ENCODE measurements around the gene TASP1. TPM values are rescaled to one million over a fixed set of nuclear protein-coding genes. Genes with fewer than 3 reads are reported as not detected.
"Not testable (repeated sequence)": the region's sequence is repeated elsewhere in the genome, so short reads cannot be mapped to it uniquely, and the experiment has no call there.

TASP1 gene
- total RNA-seq, 2 experiments from 2014 or later, result 9.5 to 10.5 TPM

GRCh38 chr20:13626724-13627123 lies 12.0 kb downstream of the TASP1 start:
- H3K9me3 Mint-ChIP-seq, result no peaks in the 10 kb centered on the region
- H3K4me1 Mint-ChIP-seq, result no peaks in the 10 kb centered on the region
- no peak overlapping the region for H3K4me3 Mint-ChIP-seq
- ChIA-PET CTCF (no interaction called here), POLR2A (no interaction called here)
- H3K27ac Mint-ChIP-seq, result no peak overlapping the region
- DNase-seq, result no peak
- no peaks in the 10 kb centered on the region for H3K27me3 Mint-ChIP-seq
- peaks cover 14% of the 10 kb centered on the region for H3K36me3 Mint-ChIP-seq (ENCODE audit: low read depth)

- no peak overlapping the region for H3K4me3 Mint-ChIP-seq
- no peaks in the 10 kb centered on the region for H3K27me3 Mint-ChIP-seq
- ChIA-PET CTCF (no interaction called here), POLR2A (interaction anchor here (0.6 kb wide), 1 partner anchor 160 kb away, joined by 3 read pairs; no protein-coding TSS in a partner anchor)
- no peak for DNase-seq
- H3K36me3 Mint-ChIP-seq (ENCODE audit: low read depth), result peaks cover 14% of the 10 kb centered on the region
- H3K9me3 Mint-ChIP-seq, result no peaks in the 10 kb centered on the region
- H3K4me1 Mint-ChIP-seq, result no peaks in the 10 kb centered on the region
- H3K27ac Mint-ChIP-seq, result no peak overlapping the region
These were observed 13.3 kb downstream of the TASP1 start for GRCh38 chr20:13625304-13625979.

- H3K27ac Mint-ChIP-seq; H3K4me1 Mint-ChIP-seq; DNase-seq; H3K27me3 Mint-ChIP-seq; H3K9me3 Mint-ChIP-seq; H3K4me3 Mint-ChIP-seq; H3K36me3 Mint-ChIP-seq (ENCODE audit: low read depth); POLR2A ChIA-PET: not testable (repeated sequence)
- CTCF ChIA-PET, result interaction anchor here (0.5 kb wide), 1 partner anchor 18 kb away, joined by 4 read pairs; no protein-coding TSS in a partner anchor
These were observed 19.3 kb downstream of the TASP1 start for GRCh38 chr20:13619415-13619814.

- H3K36me3 Mint-ChIP-seq (ENCODE audit: low read depth); CTCF ChIA-PET; DNase-seq; POLR2A ChIA-PET; H3K27ac Mint-ChIP-seq; H3K27me3 Mint-ChIP-seq; H3K4me1 Mint-ChIP-seq; H3K9me3 Mint-ChIP-seq; H3K4me3 Mint-ChIP-seq: not testable (repeated sequence)
These were observed 20.3 kb downstream of the TASP1 start for GRCh38 chr20:13618456-13618855.

- H3K27me3 Mint-ChIP-seq; H3K4me3 Mint-ChIP-seq; H3K4me1 Mint-ChIP-seq; H3K36me3 Mint-ChIP-seq (ENCODE audit: low read depth); H3K9me3 Mint-ChIP-seq; DNase-seq; CTCF ChIA-PET; H3K27ac Mint-ChIP-seq; POLR2A ChIA-PET: not testable (repeated sequence)
These were observed 21.1 kb downstream of the TASP1 start for GRCh38 chr20:13617585-13617984.

- H3K27ac Mint-ChIP-seq; H3K27me3 Mint-ChIP-seq; POLR2A ChIA-PET; H3K4me1 Mint-ChIP-seq; CTCF ChIA-PET; DNase-seq; H3K36me3 Mint-ChIP-seq (ENCODE audit: low read depth); H3K4me3 Mint-ChIP-seq; H3K9me3 Mint-ChIP-seq: not testable (repeated sequence)
These were observed 22.0 kb downstream of the TASP1 start for GRCh38 chr20:13616713-13617112.

- peaks cover 5% of the 10 kb centered on the region for H3K36me3 Mint-ChIP-seq (ENCODE audit: low read depth)
- H3K9me3 Mint-ChIP-seq, result no peaks in the 10 kb centered on the region
- no peaks in the 10 kb centered on the region for H3K27me3 Mint-ChIP-seq
- H3K27ac Mint-ChIP-seq, result no peak overlapping the region
- POLR2A ChIA-PET, result no interaction called here
- H3K4me3 Mint-ChIP-seq, result no peak overlapping the region
- CTCF ChIA-PET, result interaction anchor here (1.1 kb wide), 1 partner anchor 20 kb away, joined by 3 read pairs; no protein-coding TSS in a partner anchor
- no peaks in the 10 kb centered on the region for H3K4me1 Mint-ChIP-seq
- no peak for DNase-seq
These were observed 24.8 kb downstream of the TASP1 start for GRCh38 chr20:13613917-13614316.

GRCh38 chr20:13611611-13612125 lies 27.1 kb downstream of the TASP1 start:
- POLR2A ChIA-PET, result interaction anchor here (0.6 kb wide), 1 partner anchor 115 kb away, joined by 4 read pairs; no protein-coding TSS in a partner anchor
- Mint-ChIP-seq H3K4me3 (no peak overlapping the region), H3K27me3 (no peaks in the 10 kb centered on the region), H3K27ac (no peak overlapping the region), H3K9me3 (no peaks in the 10 kb centered on the region), H3K36me3 (ENCODE audit: low read depth) (peaks cover 10% of the 10 kb centered on the region), H3K4me1 (no peaks in the 10 kb centered on the region)
- CTCF ChIA-PET, result interaction anchor here (0.6 to 1.5 kb wide), 2 partner anchors 97 to 181 kb away, joined by 3 read pairs; no protein-coding TSS in a partner anchor
- no peak for DNase-seq

- Mint-ChIP-seq H3K4me1 (no peaks in the 10 kb centered on the region), H3K4me3 (no peak overlapping the region), H3K9me3 (no peaks in the 10 kb centered on the region), H3K36me3 (ENCODE audit: low read depth) (peaks cover 13% of the 10 kb centered on the region), H3K27ac (no peak overlapping the region), H3K27me3 (no peaks in the 10 kb centered on the region)
- ChIA-PET CTCF (interaction anchor here (1.5 kb wide), 1 partner anchor 183 kb away, joined by 3 read pairs; no protein-coding TSS in a partner anchor), POLR2A (no interaction called here)
- no peak for DNase-seq
These were observed 28.5 kb downstream of the TASP1 start for GRCh38 chr20:13610184-13610583.

- no peak overlapping the region for H3K4me3 Mint-ChIP-seq
- H3K27me3 Mint-ChIP-seq, result no peaks in the 10 kb centered on the region
- H3K36me3 Mint-ChIP-seq (ENCODE audit: low read depth), result peaks cover 13% of the 10 kb centered on the region
- ChIA-PET CTCF (interaction anchor here (0.6 kb wide), 1 partner anchor 347 kb away, joined by 3 read pairs; no protein-coding TSS in a partner anchor), POLR2A (no interaction called here)
- no peak for DNase-seq
- H3K9me3 Mint-ChIP-seq, result no peaks in the 10 kb centered on the region
- no peak overlapping the region for H3K27ac Mint-ChIP-seq
- H3K4me1 Mint-ChIP-seq, result no peaks in the 10 kb centered on the region
These were observed 30.7 kb downstream of the TASP1 start for GRCh38 chr20:13608066-13608465.

- H3K36me3 Mint-ChIP-seq (ENCODE audit: low read depth); H3K4me3 Mint-ChIP-seq; H3K4me1 Mint-ChIP-seq; H3K27me3 Mint-ChIP-seq; H3K9me3 Mint-ChIP-seq; DNase-seq; POLR2A ChIA-PET; H3K27ac Mint-ChIP-seq: not testable (repeated sequence)
- CTCF ChIA-PET, result interaction anchor here (1.2 to 1.5 kb wide), 2 partner anchors 21 to 47 kb away, joined by 3 read pairs; no protein-coding TSS in a partner anchor
These were observed 45.3 kb downstream of the TASP1 start for GRCh38 chr20:13593423-13593822.

GRCh38 chr20:13588049-13588448 lies 50.7 kb downstream of the TASP1 start:
- H3K27ac Mint-ChIP-seq, result no peak overlapping the region
- H3K4me1 Mint-ChIP-seq, result no peaks in the 10 kb centered on the region
- ChIA-PET CTCF (no interaction called here), POLR2A (no interaction called here)
- no peaks in the 10 kb centered on the region for H3K27me3 Mint-ChIP-seq
- H3K4me3 Mint-ChIP-seq, result no peak overlapping the region
- no peak for DNase-seq
- H3K36me3 Mint-ChIP-seq (ENCODE audit: low read depth), result peaks cover 20% of the 10 kb centered on the region
- H3K9me3 Mint-ChIP-seq, result peaks cover 11% of the 10 kb centered on the region

- POLR2A ChIA-PET, result no interaction called here
- no peak for DNase-seq
- H3K27ac Mint-ChIP-seq, result no peak overlapping the region
- H3K27me3 Mint-ChIP-seq, result no peaks in the 10 kb centered on the region
- H3K4me1 Mint-ChIP-seq, result no peaks in the 10 kb centered on the region
- peaks cover 14% of the 10 kb centered on the region for H3K9me3 Mint-ChIP-seq
- CTCF ChIA-PET, result no interaction called here
- peaks cover 20% of the 10 kb centered on the region for H3K36me3 Mint-ChIP-seq (ENCODE audit: low read depth)
- no peak overlapping the region for H3K4me3 Mint-ChIP-seq
These were observed 51.4 kb downstream of the TASP1 start for GRCh38 chr20:13587370-13587769.

- Mint-ChIP-seq H3K4me1 (no peaks in the 10 kb centered on the region), H3K4me3 (no peak overlapping the region), H3K27me3 (no peaks in the 10 kb centered on the region), H3K27ac (no peak overlapping the region), H3K9me3 (peaks cover 14% of the 10 kb centered on the region), H3K36me3 (ENCODE audit: low read depth) (peaks cover 20% of the 10 kb centered on the region)
- no peak for DNase-seq
- CTCF ChIA-PET, result interaction anchor here (0.6 to 1.2 kb wide), 2 partner anchors 12 to 325 kb away, joined by 3 to 5 read pairs; no protein-coding TSS in a partner anchor
- POLR2A ChIA-PET, result no interaction called here
These were observed 52.6 kb downstream of the TASP1 start for GRCh38 chr20:13586133-13586532.

Measured in activated CD4-positive, alpha-beta T cell treated with anti-CD3 and anti-CD28 coated beads, Interleukin-2, amount 10 ng/mL, durations not matched to agents 7 days and 5 days (primary cell).